HPDE6-E6E7 (cell line): ENCODE measurements around the gene CAST.
A peak's percentile ranks its signal among the peaks of the same experiment; 100 is the strongest.
"Not testable (repeated sequence)": the region's sequence is repeated elsewhere in the genome, so short reads cannot be mapped to it uniquely, and the experiment has no call there.

ENCODE experiments used
- DNase-seq: peaks from one replicate; pipeline ENCODE4 v3.0.0; 2011; ENCODE audit warnings: missing footprints; ENCODE audit errors: extremely low spot score

Gene CAST

GRCh38 chr5:96781031-96781971 lies 119.1 kb downstream of the CAST start:
- no peak for DNase-seq

GRCh38 chr5:96783326-96783725 lies 121.2 kb downstream of the CAST start:
- DNase-seq = no peak

GRCh38 chr5:96785326-96786109 lies 123.3 kb downstream of the CAST start:
- DNase-seq = no peak

GRCh38 chr5:96788112-96788749 lies 126.1 kb downstream of the CAST start:
- DNase-seq = no peak

GRCh38 chr5:96789794-96790330 lies 127.7 kb downstream of the CAST start:
- no peak for DNase-seq

- no peak for DNase-seq
These were observed 128.9 kb downstream of the CAST start for GRCh38 chr5:96790961-96791504.

- no peak for DNase-seq
These were observed 132.6 kb downstream of the CAST start for GRCh38 chr5:96794757-96795156.

- DNase-seq = no peak
These were observed 133.4 kb downstream of the CAST start for GRCh38 chr5:96795626-96796025.

- DNase-seq = no peak
These were observed 134.3 kb downstream of the CAST start for GRCh38 chr5:96796434-96796833.

- not testable (repeated sequence) for DNase-seq
These were observed 139.5 kb downstream of the CAST start for GRCh38 chr5:96801718-96802117.

GRCh38 chr5:96807075-96807654 lies 145.0 kb downstream of the CAST start:
- peak; percentile 64 for DNase-seq

- no peak for DNase-seq
These were observed 146.3 kb downstream of the CAST start for GRCh38 chr5:96808541-96808828.

- no peak for DNase-seq
These were observed 146.8 kb downstream of the CAST start for GRCh38 chr5:96808868-96809558.

- no peak for DNase-seq
These were observed 147.7 kb downstream of the CAST start for GRCh38 chr5:96809921-96810320.

GRCh38 chr5:96812851-96813250 lies 150.7 kb downstream of the CAST start:
- DNase-seq = no peak

- no peak for DNase-seq
These were observed 151.9 kb downstream of the CAST start for GRCh38 chr5:96814041-96814440.

GRCh38 chr5:96816411-96816939 lies 154.3 kb downstream of the CAST start:
- no peak for DNase-seq

- DNase-seq = no peak
These were observed 154.8 kb downstream of the CAST start for GRCh38 chr5:96816991-96817390.

GRCh38 chr5:96817506-96817905 lies 155.3 kb downstream of the CAST start:
- DNase-seq = no peak

- no peak for DNase-seq
These were observed 156.1 kb downstream of the CAST start for GRCh38 chr5:96818125-96818788.
